SK-N-SH treated with all-trans-retinoic acid at 6 μM for 48 hours (cell line): ENCODE results near the gene SP1.
"Not testable (repeated sequence)": the region's sequence is repeated elsewhere in the genome, so short reads cannot be mapped to it uniquely, and the experiment has no call there.

Source experiments
- ESRRG ChIP-seq: fragments of 250-450 bp; sonication (Bioruptor Pico); IDR thresholded peaks from 2 replicates; pipeline ENCODE4 v1.6.1; 2021; ENCODE audit warnings: mild to moderate bottlenecking
- PPARA ChIP-seq: fragments of 250-450 bp; sonication (Bioruptor Pico); IDR thresholded peaks from 2 replicates; pipeline ENCODE4 v1.5.0; 2020; ENCODE audit warnings: mild to moderate bottlenecking, borderline replicate concordance
- RARB ChIP-seq: fragments of 250-450 bp; sonication (Bioruptor Pico); IDR thresholded peaks from 2 replicates; pipeline ENCODE4 v1.8.0; 2021; ENCODE audit warnings: mild to moderate bottlenecking, moderate library complexity
- SNAI2 ChIP-seq: fragments of 250-450 bp; sonication (Bioruptor Pico); IDR thresholded peaks from 2 replicates; pipeline ENCODE4 v1.5.0; 2020; ENCODE audit warnings: mild to moderate bottlenecking, moderate library complexity
- TCF4 ChIP-seq: fragments of 250-450 bp; sonication (Bioruptor Pico); IDR thresholded peaks from 2 replicates; pipeline ENCODE4 v1.8.0; 2021; ENCODE audit warnings: mild to moderate bottlenecking, moderate library complexity, borderline replicate concordance

DNA sequence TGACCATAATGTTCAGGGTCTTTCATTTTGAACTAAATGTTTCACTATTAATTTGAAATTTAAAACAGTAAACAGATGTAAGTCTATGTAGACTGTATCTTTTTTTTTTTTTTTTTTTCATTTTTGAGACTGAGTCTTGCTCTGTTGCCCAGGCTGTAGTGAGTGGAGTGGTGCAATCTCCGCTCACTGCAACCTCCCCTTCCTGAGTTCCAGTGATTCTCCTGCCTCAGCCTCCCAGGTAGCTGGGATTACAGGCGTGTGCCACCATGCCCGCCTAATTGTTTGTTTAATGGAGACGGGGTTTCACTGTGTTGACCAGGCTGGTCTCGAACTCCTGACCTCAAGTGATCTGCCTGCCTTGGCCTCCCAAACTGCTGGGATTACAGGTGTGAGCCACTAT is 6.4 kb downstream of the SP1 start:
- TF ChIP-seq RARB, TCF4, ESRRG, SNAI2, PPARA (CRISPR knock-in tag): not testable (repeated sequence)
